B cell (primary cell): ENCODE measurements around the gene USP28. TPM values are rescaled to one million over a fixed set of nuclear protein-coding genes. Genes with fewer than 3 reads are reported as not detected.
"Not testable (repeated sequence)": the region's sequence is repeated elsewhere in the genome, so short reads cannot be mapped to it uniquely, and the experiment has no call there.

Experiments
- ATAC-seq: fragments of 200-7000 bp; cut with Tn5 transposase; one replicate; pipeline ENCODE4 v1.10.0; 2021; ENCODE audit warnings: low read depth, mild to moderate bottlenecking, moderate number of reproducible peaks, moderate library complexity
- CTCF ChIA-PET: fragments of 350-600 bp; sonication (Branson Sonifier 250); formaldehyde crosslinking; loops from one replicate; lab custom pipeline; 2021; ENCODE audit warnings: antibody characterized with exemption, inconsistent platforms; lab: Charles Lee
- POLR2A ChIA-PET: fragments of 350-600 bp; sonication (Branson Sonifier 250); formaldehyde crosslinking; loops from one replicate; lab custom pipeline; 2021; ENCODE audit warnings: antibody characterized with exemption; lab: Charles Lee
- DNase-seq: peaks from one replicate; pipeline ENCODE4 v3.0.0; 2013
- H2AFZ ChIP-seq: 2 replicates; pipeline ENCODE4 v1.6.1; 2012; ENCODE audit warnings: mild to moderate bottlenecking, low read depth, low read length; ENCODE audit not compliant: insufficient read depth, poor library complexity, severe bottlenecking
- H3K27ac ChIP-seq, 2 donors: 1 replicate in 1 of 2; 2 replicates in 1 of 2; pipeline ENCODE4 v1.5.1; 2012 to 2013; ENCODE audit warnings: low read length in 2 of 2, mild to moderate bottlenecking in 2 of 2, moderate library complexity in 1 of 2
- H3K27me3 ChIP-seq, 4 experiments: fragments of 200-600 bp in 1 of 4; sonication (generic) in 1 of 4; replicated peaks in 1 of 4; 1 replicate in 2 of 4; 2 replicates in 2 of 4; pipeline versions ENCODE4 v1.6.1 to v1.7.0; 2013 to 2016; ENCODE audit warnings: low read length in 3 of 4, mild to moderate bottlenecking in 2 of 4, mixed read lengths in 1 of 4, moderate library complexity in 1 of 4; ENCODE audit not compliant: insufficient read depth in 4 of 4, control insufficient read depth in 3 of 4; ENCODE audit errors: control extremely low read depth in 1 of 4
- H3K36me3 ChIP-seq, 2 experiments: replicated peaks in 1 of 2; 1 replicate in 1 of 2; 2 replicates in 1 of 2; pipeline versions ENCODE4 v1.6.1 to v1.7.1; 2013; ENCODE audit warnings: low read length in 1 of 2; ENCODE audit not compliant: insufficient read depth in 2 of 2, control insufficient read depth in 1 of 2; ENCODE audit errors: control extremely low read depth in 1 of 2, extremely low read depth in 1 of 2
- H3K4me1 ChIP-seq, 2 donors: fragments of 200-600 bp in 1 of 2; sonication (generic) in 1 of 2; 1 replicate in 1 of 2; 2 replicates in 1 of 2; pipeline versions ENCODE4 v1.5.1 to v1.6.1; 2013 to 2017; ENCODE audit warnings: low read length in 2 of 2; ENCODE audit not compliant: control insufficient read depth in 2 of 2, insufficient read depth in 2 of 2
- H3K4me2 ChIP-seq: replicated peaks from 2 replicates; pipeline ENCODE3; 2012; ENCODE audit warnings: mild to moderate bottlenecking, low read depth, low read length; ENCODE audit not compliant: poor library complexity, severe bottlenecking
- H3K4me3 ChIP-seq, 5 experiments: fragments of 200-600 bp in 1 of 5; sonication (generic) in 1 of 5; 1 replicate in 3 of 5; 2 replicates in 2 of 5; pipeline versions ENCODE4 v1.5.1 to v1.7.0; 2011 to 2016; ENCODE audit warnings: low read length in 4 of 5, mild to moderate bottlenecking in 4 of 5, low read depth in 2 of 5, control low read depth in 1 of 5, moderate library complexity in 1 of 5; ENCODE audit not compliant: insufficient read depth in 1 of 5; ENCODE audit errors: control extremely low read depth in 1 of 5, extremely low read depth in 1 of 5
- H3K79me2 ChIP-seq: fragments of 200-600 bp; sonication (generic); one replicate; pipeline ENCODE4 v1.6.0; 2016; ENCODE audit warnings: low read length; ENCODE audit not compliant: control insufficient read depth, insufficient read depth
- H3K9ac ChIP-seq: fragments of 200-600 bp; sonication (generic); 2 replicates; pipeline ENCODE4 v1.6.1; 2017; ENCODE audit warnings: mild to moderate bottlenecking, low read length, moderate library complexity
- H3K9me3 ChIP-seq, 3 donors: one replicate each; pipeline versions ENCODE4 v1.6.1 to v1.7.1; 2013; ENCODE audit warnings: low read length in 2 of 3; ENCODE audit not compliant: control insufficient read depth in 2 of 3, insufficient read depth in 1 of 3; ENCODE audit errors: control extremely low read depth in 1 of 3
- H4K20me1 ChIP-seq: 2 replicates; pipeline ENCODE4 v1.6.0; 2012; ENCODE audit warnings: mild to moderate bottlenecking, low read length; ENCODE audit not compliant: insufficient read depth, control insufficient read depth, poor library complexity, severe bottlenecking
- H3K27ac Mint-ChIP-seq: one replicate; pipeline ENCODE4 v1.8.0; 2021; ENCODE audit warnings: mixed read lengths
- H3K27me3 Mint-ChIP-seq: one replicate; pipeline ENCODE4 v1.8.0; 2021; ENCODE audit warnings: mixed read lengths
- H3K4me1 Mint-ChIP-seq: one replicate; pipeline ENCODE4 v1.8.0; 2021; ENCODE audit warnings: mixed read lengths
- H3K4me3 Mint-ChIP-seq: one replicate; pipeline ENCODE4 v1.8.0; 2021; ENCODE audit warnings: mixed read lengths
- H3K9me3 Mint-ChIP-seq: one replicate; pipeline ENCODE4 v1.8.0; 2022; ENCODE audit warnings: mixed read lengths; ENCODE audit not compliant: insufficient read depth
- EZH2 ChIP-seq: IDR thresholded peaks from 2 replicates; pipeline ENCODE4 v1.6.1; 2012; ENCODE audit warnings: borderline replicate concordance, low read depth, mild to moderate bottlenecking, moderate library complexity, low read length; ENCODE audit not compliant: insufficient read depth, poor library complexity, severe bottlenecking
- WGBS: methylation state at CpG from one replicate; pipeline ENCODE4 v1.1.5; 2013; ENCODE audit warnings: missing lambda C conversion rate; ENCODE audit not compliant: insufficient coverage; 5-methylcytosine and 5-hydroxymethylcytosine counted together
- intact Hi-C: fragments of 100-400 bp; cut with micrococcal nuclease; formaldehyde crosslinking; loops from one replicate; pipeline ENCODE4 v1.10.0; 2022
- polyA plus RNA-seq: library from polyadenylated mRNA; depleted of rRNA; stranded (reverse); fragments of >200 nt; gene quantifications from 2 replicates; pipeline ENCODE4 v1.2.3, GENCODE V29; 2012
- total RNA-seq, 2 donors: library from RNA; stranded (reverse); fragments of 120-200 nt in 1 of 2; gene quantifications; 1 replicate in 1 of 2; 2 replicates in 1 of 2; pipeline versions ENCODE4 v1.2.3 to v1.2.4, GENCODE V29; 2013 to 2022
- TF ChIP-seq, protein P1 (sequence below): fragments of 200-600 bp; IDR thresholded peaks from one replicate; pipeline ENCODE4 v1.8.0; 2022; ENCODE audit warnings: antibody characterized with exemption, mild to moderate bottlenecking

Gene USP28
- total and polyA plus RNA-seq, 2 donors (not counting 1 experiment from before 2014, with no cell fraction given), result 78.0 to 104 TPM

DNA sequence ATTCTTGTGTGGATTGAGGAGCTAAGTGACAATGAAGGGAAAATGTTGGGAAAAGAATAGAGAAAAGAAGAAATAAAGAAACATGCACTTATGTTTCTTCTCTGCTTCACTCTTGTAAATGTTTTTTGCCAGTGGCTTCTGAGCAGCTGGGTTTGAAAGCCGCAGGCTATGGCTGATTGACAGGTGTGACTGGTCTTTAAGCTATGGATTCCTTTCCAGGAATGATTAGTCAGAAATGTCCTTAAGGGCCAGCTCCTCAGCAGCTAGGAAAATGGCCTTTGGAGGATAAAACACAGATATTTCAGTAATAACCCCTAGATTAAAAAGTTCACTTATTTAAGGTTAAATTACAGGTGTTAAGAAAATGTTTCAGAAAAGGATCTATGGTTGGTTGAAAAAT is 6.5 kb upstream of the USP28 start:
- no peak overlapping the region for H3K4me2 ChIP-seq
- ChIA-PET CTCF (no interaction called here), POLR2A (no interaction called here)
- H4K20me1 ChIP-seq, result no peaks in the 10 kb centered on the region
- Mint-ChIP-seq H3K27me3 (no peaks in the 10 kb centered on the region), H3K4me3 (no peak overlapping the region), H3K4me1 (peaks cover 11% of the 10 kb centered on the region), H3K27ac (no peak overlapping the region), H3K9me3 (no peaks in the 10 kb centered on the region)
- WGBS, result 100% methylated on average over 1 of the region's 1 CpG
- peaks cover 5 to 9% of the 10 kb centered on the region in 2 donors for H3K4me1 ChIP-seq
- intact Hi-C loops, result no loop called here
- H3K9ac ChIP-seq, result no peak overlapping the region
- DNase-seq, result no peak
- H3K9me3 ChIP-seq, result peaks cover 0 to 10% (median 0%) of the 10 kb centered on the region in 3 donors
- no peaks in the 10 kb centered on the region for H3K79me2 ChIP-seq
- ATAC-seq, result no peak
- no peaks in the 10 kb centered on the region for H3K27me3 ChIP-seq
- TF ChIP-seq, protein P1, sequence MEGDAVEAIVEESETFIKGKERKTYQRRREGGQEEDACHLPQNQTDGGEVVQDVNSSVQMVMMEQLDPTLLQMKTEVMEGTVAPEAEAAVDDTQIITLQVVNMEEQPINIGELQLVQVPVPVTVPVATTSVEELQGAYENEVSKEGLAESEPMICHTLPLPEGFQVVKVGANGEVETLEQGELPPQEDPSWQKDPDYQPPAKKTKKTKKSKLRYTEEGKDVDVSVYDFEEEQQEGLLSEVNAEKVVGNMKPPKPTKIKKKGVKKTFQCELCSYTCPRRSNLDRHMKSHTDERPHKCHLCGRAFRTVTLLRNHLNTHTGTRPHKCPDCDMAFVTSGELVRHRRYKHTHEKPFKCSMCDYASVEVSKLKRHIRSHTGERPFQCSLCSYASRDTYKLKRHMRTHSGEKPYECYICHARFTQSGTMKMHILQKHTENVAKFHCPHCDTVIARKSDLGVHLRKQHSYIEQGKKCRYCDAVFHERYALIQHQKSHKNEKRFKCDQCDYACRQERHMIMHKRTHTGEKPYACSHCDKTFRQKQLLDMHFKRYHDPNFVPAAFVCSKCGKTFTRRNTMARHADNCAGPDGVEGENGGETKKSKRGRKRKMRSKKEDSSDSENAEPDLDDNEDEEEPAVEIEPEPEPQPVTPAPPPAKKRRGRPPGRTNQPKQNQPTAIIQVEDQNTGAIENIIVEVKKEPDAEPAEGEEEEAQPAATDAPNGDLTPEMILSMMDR, result no peak
- TF ChIP-seq EZH2, result no peak
- no peaks in the 10 kb centered on the region for H3K36me3 ChIP-seq
- H3K27ac ChIP-seq, result no peak overlapping the region
- H3K4me3 ChIP-seq, result no peak overlapping the region
- no peak overlapping the region for H2AFZ ChIP-seq

DNA sequence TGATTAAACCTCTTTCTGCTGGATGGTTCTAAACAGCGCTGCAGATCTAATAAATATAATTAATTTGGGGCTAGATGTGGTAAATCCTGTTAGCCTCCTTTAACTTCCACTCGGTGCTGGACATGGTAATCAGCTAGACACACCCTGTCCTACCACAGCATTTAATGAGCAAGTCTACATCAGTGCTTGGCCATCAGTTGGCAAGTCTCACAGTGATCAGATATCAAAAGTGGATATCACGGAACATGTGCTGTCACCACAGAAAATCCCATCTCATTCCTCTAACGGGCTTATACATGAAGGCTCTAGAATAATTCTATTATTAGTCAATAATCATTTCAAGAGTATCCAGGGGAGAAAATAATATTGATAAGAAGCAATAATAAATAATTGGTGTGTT is 5.6 kb upstream of the USP28 start:
- H3K4me3 ChIP-seq, result no peak overlapping the region
- POLR2A ChIA-PET, result no interaction called here
- CTCF ChIA-PET, result no interaction called here
- H4K20me1 ChIP-seq, result no peaks in the 10 kb centered on the region
- H3K27ac ChIP-seq, result no peak overlapping the region
- no peaks in the 10 kb centered on the region for H3K79me2 ChIP-seq
- intact Hi-C loops, result no loop called here
- no peak for TF ChIP-seq EZH2
- TF ChIP-seq, protein P1, result no peak
- no peak overlapping the region for H3K4me3 Mint-ChIP-seq
- H3K9me3 ChIP-seq, result peaks cover 0 to 14% (median 0%) of the 10 kb centered on the region in 3 donors
- no peaks in the 10 kb centered on the region for H3K27me3 Mint-ChIP-seq
- ATAC-seq, result no peak
- H3K4me1 ChIP-seq, result peaks cover 5 to 18% of the 10 kb centered on the region in 2 donors
- H3K36me3 ChIP-seq, result no peaks in the 10 kb centered on the region
- no CpG with 5 or more reads among the region's 4 CpGs for WGBS
- no peak for DNase-seq
- no peaks in the 10 kb centered on the region for H3K27me3 ChIP-seq
- no peak overlapping the region for H3K27ac Mint-ChIP-seq
- no peak overlapping the region for H3K9ac ChIP-seq
- no peak overlapping the region for H3K4me2 ChIP-seq
- H2AFZ ChIP-seq, result no peak overlapping the region
- no peaks in the 10 kb centered on the region for H3K9me3 Mint-ChIP-seq
- H3K4me1 Mint-ChIP-seq, result peaks cover 17% of the 10 kb centered on the region

DNA sequence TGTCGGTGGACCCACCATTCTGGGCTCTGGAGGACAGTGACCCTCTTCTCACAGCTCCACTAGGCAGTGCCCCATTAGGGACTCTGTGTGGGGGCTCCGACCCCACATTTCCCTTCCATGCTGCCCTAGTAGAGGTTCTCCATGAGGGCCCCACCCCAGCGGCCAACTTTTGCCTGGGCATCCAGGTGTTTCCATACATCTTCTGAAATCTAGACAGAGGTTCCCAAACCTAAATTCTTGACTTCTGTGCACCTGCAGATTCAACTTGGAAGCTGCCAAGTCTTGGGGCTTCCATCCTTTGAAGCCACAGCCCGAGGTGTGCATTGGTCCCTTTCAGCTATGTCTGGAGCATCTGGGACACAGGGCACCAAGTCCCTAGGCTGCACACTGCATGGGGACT is 4.1 kb upstream of the USP28 start:
- H3K36me3 ChIP-seq, H3K27me3 Mint-ChIP-seq, H4K20me1 ChIP-seq, H3K27ac ChIP-seq, H3K4me2 ChIP-seq, H3K4me3 Mint-ChIP-seq, ATAC-seq, H3K79me2 ChIP-seq, H2AFZ ChIP-seq, DNase-seq, H3K9me3 Mint-ChIP-seq, H3K4me3 ChIP-seq, H3K27ac Mint-ChIP-seq, POLR2A ChIA-PET, H3K9ac ChIP-seq, H3K27me3 ChIP-seq: not testable (repeated sequence)
- Histone ChIP-seq H3K9me3 (peaks cover 0 to 14% (median 0%) of the 10 kb centered on the region in 3 donors), H3K4me1 (peaks cover 6 to 22% of the 10 kb centered on the region in 2 donors)
- 100% methylated on average over 4 of the region's 4 CpGs for WGBS
- H3K4me1 Mint-ChIP-seq, result peaks cover 27% of the 10 kb centered on the region
- CTCF ChIA-PET, result interaction anchor here (0.8 kb wide), 1 partner anchor 381 kb away, joined by 3 read pairs; no protein-coding TSS in a partner anchor
- intact Hi-C loops, result loop anchor here (10.0 kb wide), 2 partner anchors 55 to 565 kb away; partner anchors contain the start of gene TTC12
